ENCODE results near the gene OR3A3.
"Not testable (repeated sequence)": the region's sequence is repeated elsewhere in the genome, so short reads cannot be mapped to it uniquely, and the experiment has no call there.

The OR3A3 gene

DNA sequence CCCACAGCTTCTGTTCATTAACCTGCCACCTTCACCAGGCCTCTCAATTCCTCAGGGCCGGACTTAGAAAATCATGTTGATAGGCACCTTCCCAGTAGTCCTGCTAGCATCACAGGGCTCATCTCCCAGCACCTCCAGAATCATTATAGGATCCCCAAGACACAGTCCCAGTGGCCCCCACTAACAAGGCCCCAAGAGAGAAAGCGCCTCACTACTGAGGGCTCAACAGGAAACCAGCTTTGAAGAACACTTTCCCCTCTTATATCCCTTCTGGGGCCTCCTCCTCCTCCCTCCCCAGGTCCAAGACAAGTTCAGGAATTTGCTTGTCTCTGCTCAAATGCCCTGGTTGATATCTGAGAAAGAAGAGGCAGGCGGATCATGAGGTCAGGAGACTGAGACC, at the start of gene OR3A3:
OR3A3 (plus strand) TSS at position 301 of the 400 bp plus-strand sequence.
- intact Hi-C loops (cut with DNase I) = no loop called here
- no peak for DNase-seq

- intact Hi-C loops (cut with DNase I); DNase-seq: not testable (repeated sequence)
These were observed 40.0 kb upstream of the OR3A3 start for GRCh38 chr17:3371167-3371566.

- intact Hi-C loops (cut with DNase I) = no loop called here
- DNase-seq = no peak
These were observed 32.8 kb upstream of the OR3A3 start for GRCh38 chr17:3378321-3378720.

- no peak for DNase-seq
- intact Hi-C loops (cut with DNase I) = no loop called here
These were observed 29.2 kb upstream of the OR3A3 start for GRCh38 chr17:3381957-3382356.

DNA sequence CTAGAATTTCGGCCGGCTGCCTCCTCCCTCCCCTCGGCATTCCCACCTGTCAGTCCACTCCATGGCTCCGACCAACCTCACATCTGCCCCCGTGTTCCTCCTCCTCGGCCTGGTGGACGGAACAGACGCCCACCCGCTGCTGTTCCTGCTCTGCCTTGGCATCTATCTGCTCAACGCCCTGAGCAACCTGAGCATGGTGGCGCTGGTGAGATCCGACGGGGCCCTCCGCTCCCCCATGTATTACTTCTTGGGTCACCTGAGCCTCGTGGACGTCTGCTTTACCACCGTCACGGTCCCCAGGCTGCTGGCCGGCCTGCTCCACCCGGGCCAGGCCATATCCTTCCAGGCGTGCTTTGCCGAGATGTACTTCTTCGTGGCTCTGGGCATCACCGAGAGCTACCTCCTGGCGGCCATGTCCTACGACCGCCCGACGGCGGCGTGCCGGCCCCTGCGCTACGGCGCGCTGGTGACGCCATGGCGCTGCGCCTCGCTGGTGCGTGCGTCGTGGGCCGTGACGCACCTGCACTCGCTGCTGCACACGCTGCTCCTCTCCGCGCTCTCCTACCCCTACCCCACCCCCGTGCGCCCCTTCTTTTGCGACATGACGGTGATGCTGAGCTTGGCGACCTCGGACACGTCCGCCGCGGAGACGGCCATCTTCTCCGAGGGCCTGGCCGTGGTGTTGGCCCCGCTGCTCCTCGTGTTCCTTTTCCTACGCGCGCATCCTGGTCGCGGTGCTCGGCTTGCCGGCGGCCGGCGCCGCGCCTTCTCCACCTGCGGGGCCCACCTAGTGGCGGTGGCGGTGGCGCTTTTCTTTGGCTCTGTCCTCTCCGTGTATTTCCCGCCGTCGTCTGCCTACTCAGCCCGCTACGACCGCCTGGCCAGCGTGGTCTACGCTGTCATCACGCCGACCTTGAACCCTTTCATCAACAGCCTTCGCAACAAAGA, 25.0 kb upstream of the OR3A3 start, which contains the start of gene OR3A2:
OR3A2 (minus strand) TSS at position 440 of the 948 bp plus-strand sequence.
- intact Hi-C loops (cut with DNase I) = no loop called here
- no peak for DNase-seq

GRCh38 chr17:3389791-3390190, 21.4 kb upstream of the OR3A3 start:
- intact Hi-C loops (cut with DNase I) = no loop called here
- DNase-seq = no peak

- DNase-seq; intact Hi-C loops (cut with DNase I): not testable (repeated sequence)
These were observed 13.4 kb upstream of the OR3A3 start for GRCh38 chr17:3397801-3398200.

DNA sequence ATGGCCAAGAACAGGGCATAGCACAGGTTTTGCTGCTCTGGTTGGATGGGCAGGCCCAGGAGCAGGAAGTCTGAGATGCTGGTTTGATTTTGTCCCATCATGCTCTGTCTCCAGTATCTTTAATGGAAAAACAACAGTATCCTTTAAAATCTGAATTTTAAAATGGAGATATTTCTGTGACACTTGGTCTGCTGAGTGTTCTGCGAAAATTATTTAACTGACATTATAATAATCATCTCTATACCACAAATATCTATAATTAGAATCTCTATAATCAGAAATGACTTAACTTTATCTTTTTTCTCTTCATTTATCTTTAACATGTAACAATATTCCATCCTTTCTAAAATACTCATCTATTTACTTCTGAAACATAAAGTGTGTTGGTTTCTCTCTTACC, 12.9 kb upstream of the OR3A3 start, which contains the start of gene OR1E1:
OR1E1 (minus strand) TSS at position 101 of the 400 bp plus-strand sequence; CDS start at position 101, 0 bp downstream.
- intact Hi-C loops (cut with DNase I) = no loop called here
- no peak for DNase-seq

GRCh38 chr17:3400055-3400454, 11.1 kb upstream of the OR3A3 start:
- no peak for DNase-seq
- intact Hi-C loops (cut with DNase I) = no loop called here

DNA sequence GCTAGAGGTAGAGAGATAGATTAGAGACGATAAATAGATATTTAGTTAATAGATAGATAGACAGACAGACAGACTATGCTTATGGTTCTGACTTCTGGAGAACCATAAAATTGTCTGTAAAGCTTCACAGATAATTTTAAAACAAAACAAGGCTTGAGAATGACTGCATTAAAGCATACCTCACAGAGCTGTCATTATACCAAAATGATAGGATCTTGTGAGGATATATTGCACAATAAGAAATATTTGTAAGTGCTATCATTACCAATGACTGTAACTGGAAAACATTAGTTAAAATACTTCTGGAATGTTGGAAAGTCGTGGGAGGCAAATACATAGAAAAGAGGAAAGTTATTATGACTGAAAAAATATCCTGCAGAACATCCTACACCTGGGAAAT, 9.4 kb upstream of the OR3A3 start:
- intact Hi-C loops (cut with DNase I) = no loop called here
- DNase-seq = no peak

DNA sequence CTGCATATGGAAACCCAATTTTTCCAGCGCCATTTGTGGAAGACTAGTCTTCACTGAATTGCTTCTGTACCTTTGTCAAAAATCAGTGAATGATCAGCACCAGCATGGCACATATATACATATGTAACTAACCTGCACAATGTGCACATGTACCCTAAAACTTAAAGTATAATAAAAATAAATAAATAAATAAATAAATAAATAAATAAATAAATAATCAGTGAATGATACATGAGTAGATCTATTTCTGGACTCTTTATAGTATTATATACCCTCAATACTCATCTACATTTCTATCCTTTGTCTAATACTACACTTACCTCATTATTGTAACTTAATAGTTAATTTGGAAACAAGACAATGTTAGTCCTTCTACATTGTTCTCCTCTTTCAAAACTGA, 7.3 kb upstream of the OR3A3 start:
- DNase-seq; intact Hi-C loops (cut with DNase I): not testable (repeated sequence)

GRCh38 chr17:3412216-3412615, 1.0 kb downstream of the OR3A3 start:
- intact Hi-C loops (cut with DNase I); DNase-seq: not testable (repeated sequence)

DNA sequence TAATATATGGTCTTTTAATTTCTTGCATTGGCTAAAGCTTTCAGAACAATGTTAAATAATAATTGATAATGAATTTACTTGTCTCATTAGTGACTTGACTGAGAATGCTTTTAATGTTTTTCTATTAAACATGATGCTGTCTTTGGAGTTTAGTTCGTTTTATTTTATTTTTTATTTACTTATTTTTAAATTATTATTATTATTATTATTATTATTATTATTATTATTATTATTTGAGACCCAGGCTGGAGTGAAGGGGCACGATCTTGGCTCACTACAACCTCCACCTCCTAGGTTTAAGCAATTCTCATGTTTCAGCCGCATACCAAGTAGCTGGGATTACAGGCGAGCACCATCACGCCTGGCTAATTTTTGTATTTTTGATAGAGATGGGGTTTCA, 4.4 kb downstream of the OR3A3 start:
- intact Hi-C loops (cut with DNase I) = no loop called here
- no peak for DNase-seq

GRCh38 chr17:3418222-3418621, 7.1 kb downstream of the OR3A3 start:
- no peak for DNase-seq
- intact Hi-C loops (cut with DNase I) = no loop called here

DNA sequence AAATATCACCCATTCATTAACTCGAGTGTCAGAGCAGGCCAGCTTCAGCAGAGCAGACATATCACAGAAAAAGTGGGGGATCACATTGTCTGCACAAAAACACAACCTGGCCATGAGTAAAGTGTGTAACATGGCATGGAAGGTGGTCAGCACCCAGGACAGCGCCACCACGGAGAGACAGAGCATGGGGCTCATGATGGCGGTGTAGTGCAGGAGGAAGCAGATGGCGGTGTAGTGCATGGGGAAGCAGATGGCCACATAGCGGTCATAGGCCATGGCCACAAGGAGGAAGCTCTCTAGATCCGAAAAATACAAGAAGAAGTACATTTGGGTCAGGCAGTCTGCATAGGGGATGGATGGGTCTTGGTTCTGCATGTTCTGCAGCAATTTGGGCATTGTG, 22.0 kb downstream of the OR3A3 start:
- peak in 3 of 10 donors; percentile 2 to 72 (median 16) for DNase-seq
- intact Hi-C loops (cut with DNase I) = not testable (repeated sequence)

GRCh38 chr17:3433741-3434140, 22.6 kb downstream of the OR3A3 start, which contains the start of gene OR1E2:
Gene OR1E2, minus strand, starts transcription at chr17:3433841. Its CDS starts 0 bp downstream, at chr17:3433841.
- no peak for DNase-seq
- intact Hi-C loops (cut with DNase I) = no loop called here

DNA sequence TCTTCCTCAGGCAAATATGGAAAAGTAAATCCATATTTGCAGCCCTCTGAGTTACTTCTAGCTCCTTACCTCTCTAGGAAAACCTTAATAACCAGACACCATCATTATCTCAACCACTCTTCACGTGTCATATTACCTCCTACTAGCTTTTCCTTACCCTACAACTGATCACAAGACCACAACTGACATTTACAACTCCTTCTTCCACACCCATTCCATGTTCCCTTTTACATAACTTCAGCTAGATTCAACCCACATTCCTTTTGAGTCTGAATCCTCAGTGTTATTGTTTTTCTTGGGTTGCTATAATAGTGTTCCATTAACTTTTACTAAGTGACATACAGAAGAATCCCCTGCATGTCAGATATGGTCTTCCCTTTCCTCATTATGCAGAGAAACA, 27.2 kb downstream of the OR3A3 start:
- intact Hi-C loops (cut with DNase I) = no loop called here
- no peak for DNase-seq

DNA sequence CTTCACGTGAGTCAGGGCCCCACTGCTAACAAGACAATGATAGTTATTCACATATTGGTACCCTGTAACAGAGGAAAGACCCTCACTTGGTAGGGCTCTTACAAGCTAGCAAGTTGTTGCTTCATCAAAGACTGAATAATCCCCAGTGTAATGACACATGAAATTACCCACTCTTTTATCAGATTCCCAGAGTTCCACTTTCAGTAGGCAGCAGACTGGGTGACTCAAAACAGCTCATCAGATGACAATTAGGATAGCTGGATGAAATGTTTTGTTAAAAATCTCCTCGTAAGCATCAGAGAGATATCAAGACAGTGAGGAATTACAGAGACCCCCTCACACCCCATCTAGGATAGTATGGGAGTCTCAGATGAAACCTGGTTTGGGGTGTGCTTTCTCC, 29.3 kb downstream of the OR3A3 start:
- intact Hi-C loops (cut with DNase I) = no loop called here
- no peak for DNase-seq

- intact Hi-C loops (cut with DNase I) = no loop called here
- DNase-seq = no peak
These were observed 36.5 kb downstream of the OR3A3 start for GRCh38 chr17:3447625-3448024.

- DNase-seq = no peak
- intact Hi-C loops (cut with DNase I) = no loop called here
These were observed 37.0 kb downstream of the OR3A3 start for GRCh38 chr17:3448059-3448665.

GRCh38 chr17:3466355-3466754, 55.2 kb downstream of the OR3A3 start:
- DNase-seq; intact Hi-C loops (cut with DNase I): not testable (repeated sequence)

All from posterior cingulate gyrus (tissue), 11 donors.